HUES6 (cell line): ENCODE results near the gene ARID4B.
"Not testable (repeated sequence)": the region's sequence is repeated elsewhere in the genome, so short reads cannot be mapped to it uniquely, and the experiment has no call there.

Source experiments
- H3K27ac ChIP-seq: 2 replicates; pipeline ENCODE4 v1.7.0; 2013; ENCODE audit warnings: low read depth, mild to moderate bottlenecking, low read length, inconsistent platforms
- H3K27me3 ChIP-seq: 2 replicates; pipeline ENCODE4 v1.6.1; 2013; ENCODE audit warnings: low read length; ENCODE audit not compliant: control insufficient read depth, insufficient read depth
- H3K36me3 ChIP-seq: 2 replicates; pipeline ENCODE4 v1.6.1; 2013; ENCODE audit warnings: low read length; ENCODE audit not compliant: control insufficient read depth, insufficient read depth
- H3K4me1 ChIP-seq: 2 replicates; pipeline ENCODE4 v1.6.1; 2013; ENCODE audit warnings: low read length; ENCODE audit not compliant: control insufficient read depth, insufficient read depth
- H3K4me3 ChIP-seq: 2 replicates; pipeline ENCODE4 v1.5.1; 2013; ENCODE audit warnings: low read depth, low read length
- H3K9ac ChIP-seq: one replicate; pipeline ENCODE4 v1.6.1; 2013; ENCODE audit warnings: mild to moderate bottlenecking, low read length
- H3K9me3 ChIP-seq: 2 replicates; pipeline ENCODE4 v1.6.1; 2013; ENCODE audit warnings: low read depth, low read length; ENCODE audit not compliant: control insufficient read depth, insufficient read depth

The ARID4B gene

GRCh38 chr1:235266325-235266724 lies 61.7 kb downstream of the ARID4B start:
- H3K27ac ChIP-seq, result no peak overlapping the region
- H3K4me3 ChIP-seq, result no peak overlapping the region
- H3K9me3 ChIP-seq, result no peaks in the 10 kb centered on the region
- no peaks in the 10 kb centered on the region for H3K36me3 ChIP-seq
- no peaks in the 10 kb centered on the region for H3K27me3 ChIP-seq
- H3K9ac ChIP-seq, result no peak overlapping the region
- peaks cover 13% of the 10 kb centered on the region for H3K4me1 ChIP-seq

GRCh38 chr1:235265900-235266299 lies 62.1 kb downstream of the ARID4B start:
- Histone ChIP-seq H3K27me3 (no peaks in the 10 kb centered on the region), H3K27ac (no peak overlapping the region), H3K4me3 (no peak overlapping the region), H3K36me3 (no peaks in the 10 kb centered on the region), H3K9ac (no peak overlapping the region), H3K9me3 (no peaks in the 10 kb centered on the region), H3K4me1 (peaks cover 13% of the 10 kb centered on the region)

GRCh38 chr1:235264327-235264726 lies 63.7 kb downstream of the ARID4B start:
- no peaks in the 10 kb centered on the region for H3K27me3 ChIP-seq
- H3K4me3 ChIP-seq, result no peak overlapping the region
- H3K27ac ChIP-seq, result no peak overlapping the region
- H3K9ac ChIP-seq, result no peak overlapping the region
- no peaks in the 10 kb centered on the region for H3K9me3 ChIP-seq
- peaks cover 2% of the 10 kb centered on the region; the same call in 1 of the 2 replicates for H3K36me3 ChIP-seq
- peaks cover 15% of the 10 kb centered on the region for H3K4me1 ChIP-seq

- Histone ChIP-seq H3K4me1 (peaks cover 19% of the 10 kb centered on the region), H3K4me3 (no peak overlapping the region), H3K9ac (no peak overlapping the region), H3K27me3 (no peaks in the 10 kb centered on the region), H3K9me3 (no peaks in the 10 kb centered on the region), H3K36me3 (peaks cover 10% of the 10 kb centered on the region), H3K27ac (no peak overlapping the region)
Measured at GRCh38 chr1:235262539-235262938, 65.4 kb downstream of the ARID4B start.

- H3K27ac ChIP-seq, result no peak overlapping the region
- H3K4me3 ChIP-seq, result no peak overlapping the region
- H3K9me3 ChIP-seq, result no peaks in the 10 kb centered on the region
- H3K27me3 ChIP-seq, result no peaks in the 10 kb centered on the region
- peaks cover 13% of the 10 kb centered on the region; the same call in 1 of the 2 replicates for H3K4me1 ChIP-seq
- H3K36me3 ChIP-seq, result peaks cover 10% of the 10 kb centered on the region
- no peak overlapping the region for H3K9ac ChIP-seq
Measured at GRCh38 chr1:235261243-235261642, 66.7 kb downstream of the ARID4B start.

- no peaks in the 10 kb centered on the region for H3K27me3 ChIP-seq
- H3K27ac ChIP-seq, result no peak overlapping the region
Measured at GRCh38 chr1:235259133-235259778, 68.7 kb downstream of the ARID4B start.

GRCh38 chr1:235258068-235258467 lies 69.9 kb downstream of the ARID4B start:
- H3K9me3 ChIP-seq, H3K4me3 ChIP-seq, H3K27ac ChIP-seq, H3K27me3 ChIP-seq, H3K9ac ChIP-seq: not testable (repeated sequence)
- Histone ChIP-seq H3K4me1 (peaks cover 13% of the 10 kb centered on the region; the same call in 1 of the 2 replicates), H3K36me3 (peaks cover 10% of the 10 kb centered on the region)

More at GRCh38 chr1:235259133-235259778, 68.7 kb downstream of the ARID4B start:
- Histone ChIP-seq H3K9ac (no peak overlapping the region), H3K36me3 (peaks cover 10% of the 10 kb centered on the region), H3K9me3 (no peaks in the 10 kb centered on the region), H3K4me3 (no peak overlapping the region), H3K4me1 (peaks cover 13% of the 10 kb centered on the region; the same call in 1 of the 2 replicates)

- no peaks in the 10 kb centered on the region for H3K27me3 ChIP-seq
Measured at GRCh38 chr1:235254721-235255120, 73.3 kb downstream of the ARID4B start.

GRCh38 chr1:235253219-235253962 lies 74.6 kb downstream of the ARID4B start:
- Histone ChIP-seq H3K36me3 (peaks cover 24% of the 10 kb centered on the region), H3K9me3 (no peaks in the 10 kb centered on the region), H3K9ac (no peak overlapping the region), H3K4me3 (no peak overlapping the region), H3K4me1 (no peaks in the 10 kb centered on the region), H3K27me3 (no peaks in the 10 kb centered on the region), H3K27ac (no peak overlapping the region)

More at GRCh38 chr1:235254721-235255120, 73.3 kb downstream of the ARID4B start:
- Histone ChIP-seq H3K9me3 (no peaks in the 10 kb centered on the region), H3K36me3 (peaks cover 27% of the 10 kb centered on the region), H3K27ac (no peak overlapping the region), H3K4me3 (no peak overlapping the region), H3K9ac (no peak overlapping the region), H3K4me1 (peaks cover 8% of the 10 kb centered on the region; the same call in 1 of the 2 replicates)

GRCh38 chr1:235250430-235250829 lies 77.5 kb downstream of the ARID4B start:
- Histone ChIP-seq H3K4me1 (no peaks in the 10 kb centered on the region), H3K27me3 (no peaks in the 10 kb centered on the region), H3K4me3 (no peak overlapping the region), H3K9me3 (no peaks in the 10 kb centered on the region), H3K36me3 (peaks cover 29% of the 10 kb centered on the region), H3K27ac (no peak overlapping the region), H3K9ac (no peak overlapping the region)
